ENCODE measurements around the gene NSUN5. TPM values are rescaled to one million over a fixed set of nuclear protein-coding genes. Genes with fewer than 3 reads are reported as not detected.
"Not testable (repeated sequence)": the region's sequence is repeated elsewhere in the genome, so short reads cannot be mapped to it uniquely, and the experiment has no call there.

The NSUN5 gene
- total and polyA plus RNA-seq, 2 of the 8 experiments (the other 6 are each of a cell fraction or from before 2014, with no cell fraction given): 56.2 to 89.0 TPM

DNA sequence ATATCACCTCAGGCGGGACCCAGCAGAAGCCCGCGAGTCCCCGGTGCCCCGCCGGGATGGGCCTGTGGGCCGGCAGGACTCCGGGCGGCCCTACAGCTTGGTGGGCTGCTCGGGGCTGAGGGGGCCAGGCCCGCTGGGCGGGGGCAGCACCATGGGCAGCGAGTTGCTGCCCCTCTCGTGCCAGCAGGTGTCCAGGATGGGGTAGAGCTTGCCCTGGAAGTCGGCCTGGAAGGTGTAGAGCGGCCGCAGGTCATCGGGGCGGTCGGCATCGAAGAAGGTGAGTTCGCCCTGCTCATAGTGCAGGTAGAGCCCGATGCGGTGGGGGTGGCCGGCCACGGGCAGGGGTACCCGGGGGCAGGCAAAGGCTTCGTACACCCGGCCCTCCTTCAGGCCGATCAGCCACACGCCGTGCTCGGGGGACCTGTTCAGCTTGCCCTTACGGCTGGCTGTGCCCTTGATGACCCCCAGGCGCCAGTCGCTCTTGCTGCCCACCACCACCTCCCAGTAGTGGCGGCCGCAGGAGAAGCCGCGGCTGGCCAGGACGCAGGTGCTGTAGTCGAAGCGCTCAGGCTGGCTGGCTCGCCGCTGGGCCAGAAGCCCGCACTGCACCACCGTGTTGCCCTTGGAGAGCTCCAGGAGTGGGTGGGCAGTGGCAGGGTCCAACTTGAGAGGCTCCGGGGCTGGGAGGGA is 4.3 kb upstream of the NSUN5 start (continued):
- TF ChIP-seq EP300 (IDR thresholded peaks at IDR 0.05; ENCODE audit: borderline replicate concordance in 1 of 2, low read depth in 2 of 2, low read length in 2 of 2): no peak
- TF ChIP-seq BCL11A (IDR thresholded peaks at IDR 0.05; ENCODE audit: low read depth in 2 of 2, low read length in 2 of 2): no peak
- no peak for TF ChIP-seq SUZ12 (IDR thresholded peaks at IDR 0.05; ENCODE audit: low read length)

DNA sequence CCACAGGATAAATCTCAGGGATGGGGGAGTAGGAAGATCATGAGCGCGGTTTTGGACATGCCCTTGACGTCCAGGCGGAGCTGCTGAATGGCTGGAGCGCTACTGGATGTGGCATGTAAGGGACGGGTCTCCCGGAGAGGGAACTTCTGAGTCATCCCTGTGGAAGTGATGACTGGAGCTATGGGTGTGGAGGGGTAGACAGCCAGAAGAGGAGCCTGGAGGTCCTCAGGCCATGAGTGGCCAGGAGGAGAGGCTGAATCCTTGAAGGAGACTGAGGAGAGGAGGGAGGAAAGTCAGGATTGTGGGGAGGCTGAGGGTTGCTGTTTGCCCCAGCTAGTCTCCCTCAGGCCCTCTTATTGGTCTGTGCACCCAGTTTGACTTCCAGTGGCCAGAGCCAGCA is 2.8 kb upstream of the NSUN5 start:
- H3K14ac ChIP-seq (ENCODE audit: insufficient read length); H3K4me3 ChIP-seq (ENCODE audit: extremely low read depth in 1 of 4, insufficient read depth in 2 of 4, low read depth in 3 of 4, low read length in 4 of 4); H2AK5ac ChIP-seq (ENCODE audit: low read depth, low read length); H4K5ac ChIP-seq (ENCODE audit: insufficient read length, low read depth, low read length); H3K4me2 ChIP-seq (ENCODE audit: insufficient read depth in 1 of 2, low read depth in 2 of 2, low read length in 2 of 2); H2BK12ac ChIP-seq (ENCODE audit: low read depth, low read length); H3K23ac ChIP-seq (ENCODE audit: insufficient read length); H4K8ac ChIP-seq (ENCODE audit: extremely low read depth, insufficient read depth, low read length); H4K91ac ChIP-seq (replicated peaks; ENCODE audit: insufficient read length, low read length); H3K79me1 ChIP-seq (ENCODE audit: low read depth, low read length); H2AFZ ChIP-seq (ENCODE audit: low read length); H2BK15ac ChIP-seq (ENCODE audit: low read length); H3K23me2 ChIP-seq (ENCODE audit: low read depth, low read length); H3K27me3 ChIP-seq (replicated peaks in 1 of 4; ENCODE audit: control insufficient read depth in 3 of 4, extremely low read depth in 1 of 4, insufficient read depth in 3 of 4, low read length in 3 of 4); H3K9ac ChIP-seq (replicated peaks in 1 of 4; ENCODE audit: extremely low read depth in 1 of 4, low read depth in 3 of 4, low read length in 3 of 4); H2BK5ac ChIP-seq (ENCODE audit: low read depth, low read length); H3K9me3 ChIP-seq (ENCODE audit: insufficient read depth in 2 of 2, low read depth in 1 of 2, low read length in 1 of 2); H3K27ac ChIP-seq (ENCODE audit: low read depth, low read length); H3K36me3 ChIP-seq (ENCODE audit: control insufficient read depth in 2 of 4, insufficient read depth in 4 of 4, low read length in 3 of 4); H3K56ac ChIP-seq (replicated peaks; ENCODE audit: insufficient read length, low read depth, low read length); POLR2A ChIA-PET (ENCODE audit: partially characterized antibody); H3K4me1 ChIP-seq (replicated peaks in 1 of 4; ENCODE audit: control insufficient read depth in 3 of 4, insufficient read depth in 4 of 4, low read length in 3 of 4); H4K20me1 ChIP-seq (replicated peaks in 1 of 2; ENCODE audit: control insufficient read depth in 1 of 2, insufficient read depth in 2 of 2, low read length in 2 of 2); H3K18ac ChIP-seq (ENCODE audit: extremely low read depth, low read length); H3K4ac ChIP-seq (replicated peaks; ENCODE audit: insufficient read length, low read depth, low read length); FAIRE-seq; H2BK120ac ChIP-seq (replicated peaks; ENCODE audit: low read depth, low read length); DNase-seq (ENCODE audit: low read depth in 1 of 2, low spot score in 2 of 2); CTCF ChIA-PET (ENCODE audit: partially characterized antibody); H2BK20ac ChIP-seq (ENCODE audit: low read length): not testable (repeated sequence)
- peaks cover 3 to 19% of the 10 kb centered on the region in 2 experiments; a peak in 3 of 4 replicates for H3K79me2 ChIP-seq (ENCODE audit: control insufficient read depth in 1 of 2, insufficient read depth in 2 of 2, low read length in 2 of 2)
- WGBS, 2 experiments (ENCODE audit: extremely low coverage in 1 of 2, insufficient coverage in 1 of 2, insufficient read length in 1 of 2, insufficient replicate concordance in 2 of 2, low coverage in 1 of 2, low lambda C conversion rate in 2 of 2, missing lambda C conversion rate in 1 of 2): 78% methylated on average over 7 of the region's 7 CpGs; no CpG with 5 or more reads in 1 of the 2 experiments
